ENCODE measurements around the gene INTS4. TPM values are rescaled to one million over a fixed set of nuclear protein-coding genes. Genes with fewer than 3 reads are reported as not detected.
"Not testable (repeated sequence)": the region's sequence is repeated elsewhere in the genome, so short reads cannot be mapped to it uniquely, and the experiment has no call there.

The INTS4 gene
- total RNA-seq, 1 donor from 2014 or later = 46.3 TPM

GRCh38 chr11:77942465-77942864 lies 52.0 kb downstream of the INTS4 start:
- not testable (repeated sequence) for DNase-seq (ENCODE audit: extremely low spot score, unreplicated experiment); H3K4me1 Mint-ChIP-seq (ENCODE audit: unreplicated experiment)

GRCh38 chr11:77933596-77933995 lies 60.9 kb downstream of the INTS4 start:
- H3K27ac Mint-ChIP-seq; H3K9me3 Mint-ChIP-seq; DNase-seq (ENCODE audit: extremely low spot score, unreplicated experiment); H3K4me3 Mint-ChIP-seq; H3K27me3 Mint-ChIP-seq; H3K4me1 Mint-ChIP-seq (ENCODE audit: unreplicated experiment): not testable (repeated sequence)
- H3K36me3 Mint-ChIP-seq = peaks cover 28% of the 10 kb centered on the region

More at GRCh38 chr11:77942465-77942864, 52.0 kb downstream of the INTS4 start:
- H3K27ac Mint-ChIP-seq, H3K27me3 Mint-ChIP-seq, H3K4me3 Mint-ChIP-seq, H3K36me3 Mint-ChIP-seq, H3K9me3 Mint-ChIP-seq: not testable (repeated sequence)

- H3K36me3 Mint-ChIP-seq = peaks cover 34% of the 10 kb centered on the region
- not testable (repeated sequence) for DNase-seq (ENCODE audit: extremely low spot score, unreplicated experiment); H3K27ac Mint-ChIP-seq; H3K4me1 Mint-ChIP-seq (ENCODE audit: unreplicated experiment); H3K9me3 Mint-ChIP-seq; H3K4me3 Mint-ChIP-seq; H3K27me3 Mint-ChIP-seq
These were observed 63.9 kb downstream of the INTS4 start for GRCh38 chr11:77930334-77931208.

- not testable (repeated sequence) for H3K36me3 Mint-ChIP-seq; DNase-seq (ENCODE audit: extremely low spot score, unreplicated experiment); H3K27me3 Mint-ChIP-seq; H3K27ac Mint-ChIP-seq; H3K9me3 Mint-ChIP-seq; H3K4me3 Mint-ChIP-seq
- peaks cover 14% of the 10 kb centered on the region for H3K4me1 Mint-ChIP-seq (ENCODE audit: unreplicated experiment)
These were observed 76.8 kb downstream of the INTS4 start for GRCh38 chr11:77917713-77918112.

GRCh38 chr11:77914307-77914791 lies 80.1 kb downstream of the INTS4 start:
- Mint-ChIP-seq H3K27ac (peak overlapping the region; percentile 63), H3K4me1 (ENCODE audit: unreplicated experiment) (peaks cover 22% of the 10 kb centered on the region), H3K36me3 (peaks cover 17% of the 10 kb centered on the region)
- not testable (repeated sequence) for H3K9me3 Mint-ChIP-seq; DNase-seq (ENCODE audit: extremely low spot score, unreplicated experiment); H3K27me3 Mint-ChIP-seq; H3K4me3 Mint-ChIP-seq

GRCh38 chr11:77913608-77914306 lies 80.7 kb downstream of the INTS4 start:
- H3K36me3 Mint-ChIP-seq = peaks cover 19% of the 10 kb centered on the region
- H3K9me3 Mint-ChIP-seq; H3K4me3 Mint-ChIP-seq; H3K27me3 Mint-ChIP-seq; DNase-seq (ENCODE audit: extremely low spot score, unreplicated experiment): not testable (repeated sequence)
- H3K4me1 Mint-ChIP-seq (ENCODE audit: unreplicated experiment) = peaks cover 22% of the 10 kb centered on the region
- H3K27ac Mint-ChIP-seq = peak overlapping the region; percentile 63

GRCh38 chr11:77910828-77911227 lies 83.6 kb downstream of the INTS4 start:
- not testable (repeated sequence) for H3K27me3 Mint-ChIP-seq; H3K4me3 Mint-ChIP-seq; H3K9me3 Mint-ChIP-seq; DNase-seq (ENCODE audit: extremely low spot score, unreplicated experiment); H3K27ac Mint-ChIP-seq
- peaks cover 30% of the 10 kb centered on the region for H3K36me3 Mint-ChIP-seq
- H3K4me1 Mint-ChIP-seq (ENCODE audit: unreplicated experiment) = peaks cover 22% of the 10 kb centered on the region

GRCh38 chr11:77909277-77909676 lies 85.2 kb downstream of the INTS4 start:
- TF ChIP-seq CTCF (conservative IDR thresholded peaks at IDR 0.05) = no peak
- H3K4me1 Mint-ChIP-seq (ENCODE audit: unreplicated experiment) = peaks cover 16% of the 10 kb centered on the region
- no peak overlapping the region for H3K27ac Mint-ChIP-seq
- DNase-seq (ENCODE audit: extremely low spot score, unreplicated experiment) = no peak
- H3K27me3 Mint-ChIP-seq = no peaks in the 10 kb centered on the region
- H3K36me3 Mint-ChIP-seq = peaks cover 30% of the 10 kb centered on the region
- no peaks in the 10 kb centered on the region for H3K9me3 Mint-ChIP-seq
- H3K4me3 Mint-ChIP-seq = no peak overlapping the region

GRCh38 chr11:77908835-77909234 lies 85.6 kb downstream of the INTS4 start:
- Mint-ChIP-seq H3K4me1 (ENCODE audit: unreplicated experiment) (peaks cover 12% of the 10 kb centered on the region), H3K36me3 (peaks cover 30% of the 10 kb centered on the region), H3K4me3 (no peak overlapping the region), H3K27ac (no peak overlapping the region), H3K27me3 (no peaks in the 10 kb centered on the region), H3K9me3 (no peaks in the 10 kb centered on the region)
- no peak for TF ChIP-seq CTCF (conservative IDR thresholded peaks at IDR 0.05)
- no peak for DNase-seq (ENCODE audit: extremely low spot score, unreplicated experiment)

GRCh38 chr11:77894949-77895348 lies 99.5 kb downstream of the INTS4 start:
- H3K4me3 Mint-ChIP-seq; H3K27me3 Mint-ChIP-seq; H3K4me1 Mint-ChIP-seq (ENCODE audit: unreplicated experiment); DNase-seq (ENCODE audit: extremely low spot score, unreplicated experiment); H3K9me3 Mint-ChIP-seq; H3K27ac Mint-ChIP-seq: not testable (repeated sequence)
- peaks cover 16% of the 10 kb centered on the region for H3K36me3 Mint-ChIP-seq

- not testable (repeated sequence) for H3K9me3 Mint-ChIP-seq; H3K4me3 Mint-ChIP-seq; H3K4me1 Mint-ChIP-seq (ENCODE audit: unreplicated experiment); H3K27ac Mint-ChIP-seq; H3K27me3 Mint-ChIP-seq; DNase-seq (ENCODE audit: extremely low spot score, unreplicated experiment)
- peaks cover 13% of the 10 kb centered on the region for H3K36me3 Mint-ChIP-seq
These were observed 102.8 kb downstream of the INTS4 start for GRCh38 chr11:77891703-77892102.

GRCh38 chr11:77891256-77891655 lies 103.2 kb downstream of the INTS4 start:
- H3K4me3 Mint-ChIP-seq; DNase-seq (ENCODE audit: extremely low spot score, unreplicated experiment); H3K27ac Mint-ChIP-seq; H3K9me3 Mint-ChIP-seq; H3K27me3 Mint-ChIP-seq; H3K4me1 Mint-ChIP-seq (ENCODE audit: unreplicated experiment): not testable (repeated sequence)
- H3K36me3 Mint-ChIP-seq = peaks cover 11% of the 10 kb centered on the region
